Measurements from ENCODE around the gene CSMD2.

- TF ChIP-seq, protein P1, sequence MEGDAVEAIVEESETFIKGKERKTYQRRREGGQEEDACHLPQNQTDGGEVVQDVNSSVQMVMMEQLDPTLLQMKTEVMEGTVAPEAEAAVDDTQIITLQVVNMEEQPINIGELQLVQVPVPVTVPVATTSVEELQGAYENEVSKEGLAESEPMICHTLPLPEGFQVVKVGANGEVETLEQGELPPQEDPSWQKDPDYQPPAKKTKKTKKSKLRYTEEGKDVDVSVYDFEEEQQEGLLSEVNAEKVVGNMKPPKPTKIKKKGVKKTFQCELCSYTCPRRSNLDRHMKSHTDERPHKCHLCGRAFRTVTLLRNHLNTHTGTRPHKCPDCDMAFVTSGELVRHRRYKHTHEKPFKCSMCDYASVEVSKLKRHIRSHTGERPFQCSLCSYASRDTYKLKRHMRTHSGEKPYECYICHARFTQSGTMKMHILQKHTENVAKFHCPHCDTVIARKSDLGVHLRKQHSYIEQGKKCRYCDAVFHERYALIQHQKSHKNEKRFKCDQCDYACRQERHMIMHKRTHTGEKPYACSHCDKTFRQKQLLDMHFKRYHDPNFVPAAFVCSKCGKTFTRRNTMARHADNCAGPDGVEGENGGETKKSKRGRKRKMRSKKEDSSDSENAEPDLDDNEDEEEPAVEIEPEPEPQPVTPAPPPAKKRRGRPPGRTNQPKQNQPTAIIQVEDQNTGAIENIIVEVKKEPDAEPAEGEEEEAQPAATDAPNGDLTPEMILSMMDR (IDR thresholded peaks at IDR 0.05; ENCODE audit: insufficient read depth, low read length, poor library complexity, severe bottlenecking), result no peak
- no peak for TF ChIP-seq EZH2phosphoT487 (conservative IDR thresholded peaks at IDR 0.05; ENCODE audit: low read length)
These were observed 581.5 kb downstream of the CSMD2 start for GRCh38 chr1:33583567-33583966.
